Ramos (cell line): ENCODE results near the gene MEIS1.

Experiments used
- in situ Hi-C: fragments of 300-500 bp; cut with MboI; formaldehyde crosslinking; loops from one replicate; pipeline ENCODE4 v1.14.3; 2022; ENCODE audit warnings: low sequenced_read_pairs; ENCODE audit not compliant: unreplicated experiment

MEIS1 gene

DNA sequence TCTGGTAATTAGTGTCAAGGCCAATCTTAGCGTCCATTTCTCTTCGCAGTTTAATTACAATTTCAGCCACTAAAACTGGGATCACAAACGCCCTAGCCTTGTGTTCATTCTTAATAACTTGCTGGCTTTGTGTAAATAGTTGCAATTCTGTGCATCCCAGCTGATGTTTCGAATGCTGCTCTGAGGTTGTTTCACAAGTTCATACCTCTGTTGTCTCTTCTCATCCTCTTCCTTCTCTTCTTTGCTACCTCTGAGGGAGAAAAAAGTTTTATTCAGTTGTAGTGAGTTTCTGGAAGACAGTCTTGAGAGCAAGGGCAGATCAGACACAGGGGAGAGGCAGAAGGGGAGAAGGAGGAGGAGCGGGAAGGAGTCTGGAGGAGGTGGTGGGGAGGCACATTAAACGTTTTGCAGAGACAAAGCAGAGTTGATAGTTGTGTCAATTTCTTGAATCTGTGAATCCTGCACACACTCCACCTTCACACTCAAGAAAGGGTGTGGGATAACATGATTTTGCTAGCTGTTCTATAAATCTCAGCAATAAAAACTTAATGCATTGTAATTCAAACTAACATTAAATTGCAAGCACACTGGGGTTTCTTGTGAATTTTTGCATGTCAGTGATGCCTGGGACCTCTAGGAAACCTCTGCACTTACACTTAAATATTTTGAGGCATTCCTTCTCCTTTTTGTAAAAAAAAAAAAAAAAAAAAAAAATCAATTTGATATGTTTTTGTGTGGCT, 6.8 kb downstream of the MEIS1 start:
- in situ Hi-C loops = loop anchor here (25.0 kb wide), 1 partner anchor 1396 kb away; no protein-coding TSS in a partner anchor

- in situ Hi-C loops = loop anchor here (25.0 kb wide), 1 partner anchor 1395 kb away; no protein-coding TSS in a partner anchor
Observed at GRCh38 chr2:66442516-66443185, 7.7 kb downstream of the MEIS1 start.

DNA sequence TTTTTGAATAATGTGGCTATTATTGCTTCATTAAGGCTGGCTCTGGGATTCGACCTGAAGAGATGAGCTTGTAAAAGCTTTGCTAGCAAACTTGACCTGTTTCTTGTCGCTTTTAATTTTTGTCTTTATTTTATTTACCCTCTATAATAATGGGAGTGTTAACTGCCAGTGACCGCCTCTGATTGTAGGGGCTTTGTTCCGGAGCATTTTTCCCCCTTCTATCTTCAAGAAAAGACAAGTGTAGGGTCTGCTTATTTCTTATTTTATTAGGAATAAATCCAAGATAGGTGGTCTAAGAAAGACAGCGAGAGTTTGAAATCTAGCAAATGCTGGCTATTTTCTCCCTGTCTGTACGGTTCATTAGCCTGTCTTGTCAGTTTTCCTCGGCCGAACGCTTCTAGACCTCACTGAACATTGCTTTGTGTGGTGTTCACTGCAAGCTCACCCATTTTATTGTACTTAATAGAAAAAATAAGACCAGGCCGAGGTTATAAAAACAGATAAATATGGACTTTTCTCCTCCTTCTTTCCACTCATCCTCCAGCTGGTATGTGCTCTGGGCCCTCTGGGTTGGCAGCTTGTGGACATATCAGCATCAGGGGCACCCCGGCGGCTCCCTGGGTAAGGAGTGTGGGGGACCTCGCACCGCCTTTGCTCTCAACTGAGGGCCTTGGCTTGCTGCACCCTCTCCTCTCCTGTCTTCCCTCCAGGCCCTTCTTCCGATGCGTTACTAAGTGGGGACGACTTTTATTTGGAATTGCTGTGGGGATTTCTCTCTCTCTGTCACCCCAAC, 8.5 kb downstream of the MEIS1 start:
- in situ Hi-C loops = loop anchor here (25.0 kb wide), 1 partner anchor 1394 kb away; no protein-coding TSS in a partner anchor

DNA sequence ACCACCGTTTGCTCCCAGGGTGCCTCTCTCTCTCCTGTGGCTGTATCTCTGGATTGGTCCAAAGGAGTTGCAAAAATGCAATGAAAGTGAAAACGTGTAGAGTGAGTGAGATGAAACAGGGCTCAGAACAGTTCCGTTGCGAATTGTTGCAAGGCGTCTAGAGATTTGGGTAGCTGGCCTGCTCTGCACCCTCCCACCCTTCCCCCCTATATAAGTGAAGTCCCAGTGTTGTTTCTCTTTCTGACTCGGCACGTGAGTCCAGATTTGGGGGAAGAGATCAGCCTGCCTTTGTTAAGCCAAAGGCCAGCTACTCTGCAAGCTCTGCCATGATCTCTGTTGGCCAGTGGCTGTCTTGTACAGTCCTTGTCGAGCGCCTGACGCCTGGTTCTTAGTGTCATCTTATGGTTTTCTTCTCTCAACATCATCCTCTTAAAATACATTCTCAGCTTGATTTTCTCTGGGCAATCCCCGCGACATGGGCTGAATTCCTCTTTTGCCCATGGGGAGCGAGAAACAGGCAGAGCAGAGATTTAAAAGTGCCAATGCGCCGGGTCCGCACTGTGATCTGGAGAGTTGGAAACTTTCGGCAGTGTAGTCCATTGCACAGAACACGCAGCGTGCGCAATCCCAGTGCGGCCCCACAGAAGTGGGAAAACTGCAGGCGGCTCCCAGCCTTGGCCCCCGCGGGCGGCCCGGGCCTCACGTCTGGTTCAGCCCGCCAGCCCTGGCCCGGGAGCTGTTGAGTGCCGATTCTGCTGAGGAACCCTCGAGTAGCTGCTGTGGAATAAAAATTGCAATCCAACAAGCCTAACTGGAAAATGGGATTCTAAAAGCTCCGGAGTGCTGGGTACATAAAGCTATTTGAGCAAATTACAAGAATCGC, 9.3 kb downstream of the MEIS1 start:
- in situ Hi-C loops = loop anchor here (25.0 kb wide), 1 partner anchor 1393 kb away; no protein-coding TSS in a partner anchor

DNA sequence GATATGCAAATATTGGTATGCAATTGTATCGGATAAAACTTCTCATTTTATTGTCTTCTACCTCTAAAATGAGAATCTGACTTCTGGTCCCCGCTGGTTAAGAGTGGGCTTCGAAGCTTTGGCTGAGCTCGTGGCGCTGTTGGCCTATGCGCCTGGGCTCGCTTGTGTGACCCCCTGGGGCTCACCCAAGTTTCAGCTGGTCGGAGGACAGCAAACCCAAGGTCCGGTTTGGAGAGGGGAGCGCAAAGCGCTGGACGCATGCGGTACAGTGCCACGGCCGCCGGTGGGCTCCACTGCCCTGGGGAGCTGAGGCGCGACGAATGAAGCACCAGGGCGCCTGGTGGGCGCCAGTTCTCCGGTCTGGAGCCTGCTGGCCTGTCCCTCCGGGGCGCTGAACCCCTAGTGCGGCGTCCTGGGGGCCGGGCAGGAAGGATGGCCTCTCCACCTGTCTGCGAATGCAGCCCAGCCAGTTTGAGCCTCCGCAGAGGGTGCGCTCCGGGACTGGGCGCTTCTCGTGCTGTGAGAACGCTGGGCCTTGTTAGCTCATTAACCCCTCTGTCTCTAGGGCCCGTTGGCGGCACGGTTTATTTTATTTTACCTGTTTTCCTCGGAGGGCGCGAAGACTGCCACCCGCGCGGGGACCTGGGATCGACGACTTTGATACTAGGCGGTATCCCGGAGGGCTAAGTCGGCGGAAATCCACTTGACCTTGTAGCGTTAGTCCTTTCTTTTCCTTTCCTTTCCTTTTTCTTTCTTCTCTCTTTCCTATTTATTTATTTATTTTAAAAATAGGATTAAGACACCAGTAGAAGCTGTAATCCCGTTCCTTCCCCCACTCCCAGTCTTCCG, 10.4 kb downstream of the MEIS1 start:
- in situ Hi-C loops = loop anchor here (25.0 kb wide), 1 partner anchor 1392 kb away; no protein-coding TSS in a partner anchor

DNA sequence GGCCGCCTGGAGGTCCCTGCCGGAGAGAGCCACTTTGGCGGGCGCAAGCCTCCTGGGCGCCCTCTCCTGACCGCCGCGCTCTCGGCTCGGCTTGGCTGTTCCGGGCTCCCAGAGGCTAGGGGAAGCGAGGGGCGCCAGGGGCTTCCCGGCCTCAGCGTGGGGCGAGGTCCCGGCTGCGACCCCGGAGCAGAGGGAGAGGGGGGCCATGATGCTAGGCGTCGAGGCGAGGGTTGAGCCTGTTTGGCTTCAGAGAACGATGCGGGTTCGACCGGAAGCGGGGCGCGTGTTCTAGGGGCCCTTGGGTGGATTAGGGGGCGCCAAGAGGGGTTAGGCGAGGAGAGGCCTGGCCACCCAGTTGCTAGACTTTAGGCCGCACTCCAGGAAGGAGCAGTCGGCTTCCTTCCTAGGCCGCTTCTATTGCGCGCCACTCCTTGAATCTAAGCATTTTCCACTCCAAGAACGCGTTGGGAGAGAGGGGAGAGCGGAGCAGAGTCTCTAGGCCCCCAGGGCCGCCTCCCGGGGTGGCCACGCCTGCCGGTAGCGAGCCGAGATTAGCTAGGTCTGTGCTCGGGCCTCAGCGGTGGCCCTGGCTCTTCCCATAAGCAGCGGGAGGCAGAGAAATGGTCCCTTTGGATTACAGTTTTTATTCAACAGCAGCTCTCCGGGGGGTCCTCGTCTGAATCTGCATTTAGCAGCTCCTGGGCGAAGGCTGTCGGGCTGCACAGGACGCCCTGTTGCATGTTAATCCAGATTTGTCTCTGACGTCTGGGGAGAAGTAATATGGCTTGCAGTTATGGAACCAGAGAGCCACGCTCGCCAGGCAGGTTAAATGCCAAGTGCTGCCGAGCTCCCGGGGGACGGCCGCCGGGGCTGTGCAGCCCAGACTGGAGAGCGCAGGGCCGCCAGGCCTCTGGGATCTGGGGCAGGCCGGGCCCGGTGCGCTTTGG, 11.3 kb downstream of the MEIS1 start:
- in situ Hi-C loops = loop anchor here (25.0 kb wide), 1 partner anchor 1391 kb away; no protein-coding TSS in a partner anchor

DNA sequence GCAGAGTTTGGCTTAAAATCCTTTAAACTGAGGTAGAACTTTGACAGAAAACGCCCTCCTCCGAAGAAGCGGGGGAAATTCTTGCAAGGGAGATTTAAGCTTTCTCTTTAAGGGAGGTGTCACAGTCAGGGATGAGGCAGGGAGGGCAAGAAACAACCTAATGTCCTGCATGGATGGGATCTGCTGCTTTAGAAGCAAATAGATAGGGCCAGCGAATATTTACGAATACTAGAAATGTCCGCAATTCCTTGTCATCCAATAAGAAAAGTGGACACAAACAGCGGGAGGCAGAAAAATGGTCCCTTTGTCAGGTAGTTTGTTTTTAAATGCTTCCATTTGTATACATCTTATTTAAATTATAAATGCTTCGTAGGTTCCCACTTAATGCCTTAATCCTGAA, 12.0 kb downstream of the MEIS1 start:
- in situ Hi-C loops = loop anchor here (25.0 kb wide), 1 partner anchor 1390 kb away; no protein-coding TSS in a partner anchor

DNA sequence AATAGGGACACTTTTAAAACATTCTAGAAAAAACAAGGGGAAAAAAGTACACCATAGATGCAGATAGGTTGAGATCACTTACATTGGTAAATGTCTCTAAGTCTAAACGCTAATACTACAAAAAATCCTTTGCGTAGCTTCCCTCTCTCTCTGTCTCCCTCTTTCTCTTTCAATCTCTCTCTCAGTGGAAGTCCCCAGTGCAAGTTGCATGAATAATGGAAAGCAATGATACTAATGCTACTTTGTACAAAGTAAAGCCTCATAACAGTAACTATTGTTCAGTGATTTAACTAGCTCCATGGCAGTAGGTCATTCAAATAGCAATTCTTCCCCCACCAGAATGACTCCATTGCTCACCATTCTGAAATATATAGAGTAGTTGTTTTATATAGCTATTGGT, 12.8 kb downstream of the MEIS1 start:
- in situ Hi-C loops = loop anchor here (25.0 kb wide), 1 partner anchor 1390 kb away; no protein-coding TSS in a partner anchor

DNA sequence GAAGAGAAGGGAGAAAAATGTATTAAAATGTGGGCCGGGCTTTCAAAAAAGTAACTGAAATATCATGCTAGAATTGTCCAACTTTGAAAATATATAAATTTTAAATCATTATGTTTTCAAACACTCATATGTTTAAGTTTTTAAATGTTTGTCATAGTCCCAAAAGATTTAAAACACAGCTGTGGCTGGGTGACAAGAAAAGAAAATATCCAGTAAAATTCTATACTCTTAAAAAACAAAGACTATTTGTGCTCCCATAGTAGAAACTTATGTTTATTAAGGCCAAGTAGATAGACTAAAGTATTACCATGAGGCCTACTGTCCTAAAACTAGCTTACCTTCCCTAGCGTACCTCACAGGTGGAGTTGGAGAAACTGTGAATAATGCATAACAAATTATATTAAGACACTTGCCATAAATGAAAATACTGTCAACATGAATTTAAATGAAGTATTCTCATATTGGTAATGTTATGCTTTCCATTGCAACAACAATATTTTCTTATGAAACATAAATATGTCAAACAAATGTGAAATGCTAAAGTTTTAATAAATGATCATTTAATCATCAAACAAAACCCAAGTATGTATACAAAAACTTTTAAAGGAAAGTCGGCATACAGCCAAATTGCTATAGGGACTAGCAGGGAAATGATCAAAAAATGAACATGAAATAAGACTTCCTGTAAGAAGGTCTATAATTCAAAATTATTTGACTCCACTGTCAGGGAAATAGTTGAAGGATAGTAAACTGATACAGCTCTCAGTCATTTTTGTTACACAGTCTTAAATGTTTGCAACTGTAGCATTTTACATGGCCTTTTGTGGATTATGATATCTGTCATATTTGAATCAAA, 13.4 kb downstream of the MEIS1 start:
- in situ Hi-C loops = loop anchor here (25.0 kb wide), 1 partner anchor 1389 kb away; no protein-coding TSS in a partner anchor

DNA sequence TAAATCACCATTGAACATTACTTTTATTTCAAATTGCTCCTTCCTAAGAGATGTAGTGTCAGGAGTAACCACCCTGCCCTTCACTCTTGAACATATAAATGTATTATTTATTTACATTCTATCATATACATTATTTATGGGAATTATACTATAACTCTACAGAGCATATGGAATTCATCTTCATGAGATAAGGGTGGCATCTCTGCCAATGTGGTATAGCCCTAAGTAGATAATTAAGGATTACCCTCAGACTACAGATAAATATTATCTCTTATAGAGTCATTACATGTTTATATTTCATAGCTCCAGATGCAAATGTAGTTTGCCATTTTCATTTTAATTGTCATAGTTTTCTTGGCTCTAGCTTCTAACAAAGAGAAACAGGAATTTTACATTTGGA, 17.3 kb downstream of the MEIS1 start:
- in situ Hi-C loops = no loop called here

GRCh38 chr2:66452917-66453316, 18.0 kb downstream of the MEIS1 start:
- in situ Hi-C loops = no loop called here

DNA sequence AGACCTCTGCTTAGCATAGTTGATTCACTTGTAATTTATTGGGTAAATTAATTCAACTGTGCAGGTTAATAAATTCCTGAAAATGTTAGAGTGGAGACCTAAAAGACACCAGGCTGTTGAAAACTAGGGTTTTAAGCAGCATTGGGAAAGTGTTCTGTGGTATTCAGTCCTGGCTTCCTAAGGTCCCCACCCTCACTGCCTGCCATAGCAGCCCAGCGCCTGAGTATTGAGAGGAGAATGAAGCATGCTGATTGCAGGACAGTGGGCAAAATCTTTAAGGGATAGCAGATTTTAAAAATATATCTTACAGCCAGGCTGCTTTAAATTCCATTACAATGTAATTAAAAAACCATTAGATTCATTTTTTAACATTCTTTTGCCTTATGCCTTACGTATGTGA, 20.6 kb downstream of the MEIS1 start:
- in situ Hi-C loops = no loop called here

GRCh38 chr2:66456183-66457041, 21.5 kb downstream of the MEIS1 start:
- in situ Hi-C loops = no loop called here

DNA sequence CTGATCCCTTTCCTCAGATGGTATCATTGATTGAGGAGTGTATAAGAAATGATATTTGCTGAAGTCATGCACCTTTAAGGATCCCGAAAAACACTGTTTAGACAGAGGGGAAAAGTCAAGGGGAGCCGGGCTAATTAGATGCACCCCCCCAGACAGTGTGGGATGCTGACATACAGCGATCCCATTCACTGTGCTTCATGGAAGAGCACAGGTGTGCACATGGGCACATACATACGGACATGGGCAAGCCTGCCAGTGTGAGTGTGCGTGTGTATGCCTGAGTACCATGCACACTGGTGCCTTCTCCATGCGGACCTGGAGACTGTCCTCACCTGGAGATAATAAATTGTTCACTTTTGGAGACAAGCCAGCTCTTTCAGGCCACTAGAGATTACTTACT, 22.6 kb downstream of the MEIS1 start:
- in situ Hi-C loops = no loop called here

DNA sequence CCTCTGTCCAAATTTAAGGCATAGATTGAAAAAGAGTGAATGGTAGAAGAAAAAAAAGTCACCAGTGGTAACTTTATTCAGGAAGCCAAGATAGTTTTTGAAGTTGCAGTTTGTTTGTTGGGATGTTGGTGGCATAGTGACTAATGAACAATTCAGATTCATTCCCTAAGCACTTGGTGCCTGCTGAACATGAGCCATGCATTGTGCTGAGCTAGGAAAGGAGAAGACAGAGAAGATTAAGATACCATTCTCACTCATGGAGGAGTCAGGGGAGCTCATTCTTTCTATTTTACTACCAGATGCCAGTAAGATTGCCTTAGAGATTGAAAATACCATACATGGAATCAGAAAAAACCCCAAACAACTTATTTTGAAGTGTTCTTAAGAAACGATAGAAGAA, 25.1 kb downstream of the MEIS1 start:
- in situ Hi-C loops = no loop called here
